Glomerular endothelial cell (primary cell): ENCODE data around the gene ATP2A3. TPM values are rescaled to one million over a fixed set of nuclear protein-coding genes. Genes with fewer than 3 reads are reported as not detected.

ENCODE experiments used
- DNase-seq: peaks from one replicate; pipeline ENCODE4 v3.0.0-alpha.2; 2011; ENCODE audit warnings: low read depth, low spot score; ENCODE audit errors: extremely low read depth
- total RNA-seq: library from RNA; depleted of rRNA; stranded (reverse); fragments of >200 nt; gene quantifications from 2 replicates; pipeline ENCODE4 v1.2.3, GENCODE V29; 2015

The ATP2A3 gene
- total RNA-seq, 1 donor from 2014 or later, result 0.53 TPM

DNA sequence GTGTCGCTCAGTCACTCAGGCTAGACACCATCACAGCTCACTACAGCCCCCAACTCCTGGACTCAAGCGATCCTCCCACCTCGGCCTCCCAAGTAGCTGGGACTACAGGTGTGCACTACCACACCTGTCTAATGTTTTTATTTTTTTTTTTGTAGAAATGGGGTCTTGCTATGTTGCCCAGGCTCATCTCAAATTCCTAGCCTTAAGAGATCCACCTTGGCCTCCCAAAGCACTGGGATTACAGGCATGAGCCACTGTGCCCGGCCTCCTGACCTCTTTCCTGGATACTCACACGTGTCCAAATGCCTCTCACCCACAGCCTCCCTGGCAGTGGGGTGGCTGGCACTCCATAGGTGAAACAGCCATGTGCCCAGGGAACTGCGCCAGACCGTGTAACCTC is 88.9 kb downstream of the ATP2A3 start:
- no peak for DNase-seq

Other genes starting within 250 kb of the ATP2A3 start
- gene HASPIN, start 240.5 kb downstream of the ATP2A3 start, total RNA-seq, result 3.2 and 6.3 TPM in 2 replicates
- gene ITGAE, start 163.2 kb downstream of the ATP2A3 start, total RNA-seq, result 10.5 and 13.3 TPM in 2 replicates
- 23.2 and 25.3 TPM in 2 replicates for gene NCBP3, start 118.2 kb downstream of the ATP2A3 start, total RNA-seq
- gene CAMKK1, start 71.4 kb downstream of the ATP2A3 start, total RNA-seq, result 3.7 and 3.9 TPM in 2 replicates
- gene P2RX1, start 48.0 kb downstream of the ATP2A3 start, total RNA-seq, result not detected in 2 replicates
- gene ZZEF1, start 178.6 kb upstream of the ATP2A3 start, total RNA-seq, result 31.2 and 49.5 TPM in 2 replicates
- 45.1 and 45.3 TPM in 2 replicates for gene CYB5D2, start 178.8 kb upstream of the ATP2A3 start, total RNA-seq